GM12878 (cell line): ENCODE data around the gene TCTN1. TPM values are rescaled to one million over a fixed set of nuclear protein-coding genes. Genes with fewer than 3 reads are reported as not detected.
A peak's percentile ranks its signal among the peaks of the same experiment; 100 is the strongest.
"Not testable (repeated sequence)": the region's sequence is repeated elsewhere in the genome, so short reads cannot be mapped to it uniquely, and the experiment has no call there.

Experiments
- ATAC-seq: fragments of 200-7000 bp; cut with Tn5 transposase; 3 replicates; pipeline ENCODE4 v1.9.1; 2020; ENCODE audit warnings: mild to moderate bottlenecking, moderate library complexity
- BruUV-seq: library from RNA; stranded (reverse); fragments of 400-500 nt; replicated peaks from 2 replicates; lab custom pipeline; 2021; lab: Mats Ljungman, UMichigan
- CTCF ChIA-PET: fragments of 300-600 bp; sonication (Branson Sonifier 250); formaldehyde crosslinking; extraction: SDS; loops from one replicate; lab custom pipeline; 2021; ENCODE audit warnings: inconsistent platforms; lab: Yijun Ruan, JAX
- POLR2A ChIA-PET: fragments of 350-600 bp; formaldehyde crosslinking; extraction: SDS; loops from one replicate; lab custom pipeline; 2021; ENCODE audit warnings: inconsistent platforms; lab: Charles Lee
- RAD21 ChIA-PET: fragments of 300-600 bp; sonication (Branson Sonifier 250); formaldehyde crosslinking; loops from one replicate; lab custom pipeline; 2023; ENCODE audit warnings: antibody characterized with exemption; ENCODE audit not compliant: unreplicated experiment; lab: Charles Lee
- SMC1A ChIA-PET: fragments of 300-600 bp; sonication (Branson Sonifier 250); formaldehyde crosslinking; loops from one replicate; lab custom pipeline; 2023; ENCODE audit not compliant: unreplicated experiment, uncharacterized antibody; lab: Charles Lee
- DNase-seq: peaks from one replicate; pipeline ENCODE4 v3.0.0-alpha.2; 2011; ENCODE audit warnings: low read depth, low spot score
- FAIRE-seq: peaks from 3 replicates; lab custom pipeline; 2011; peaks lifted over from hg19 to GRCh38; lab: Jason Lieb, UNC
- H2AFZ ChIP-seq: 2 replicates; pipeline ENCODE4 v1.6.0; 2011; ENCODE audit warnings: low read depth, low read length, control low read depth; ENCODE audit not compliant: control insufficient read depth
- H3K27ac ChIP-seq: 2 replicates; pipeline ENCODE4 v1.5.1; 2011; ENCODE audit warnings: control low read depth; ENCODE audit not compliant: control insufficient read depth, insufficient read depth
- H3K27me3 ChIP-seq, 2 experiments: replicated peaks in 1 of 2; 2 replicates each; pipeline versions ENCODE4 v1.6.0 to v1.6.1; 2011; ENCODE audit warnings: low read length in 1 of 2; ENCODE audit not compliant: control insufficient read depth in 2 of 2, insufficient read depth in 2 of 2
- H3K36me3 ChIP-seq, 2 experiments: 2 replicates each; pipeline ENCODE4 v1.5.1; 2011; ENCODE audit warnings: low read length in 1 of 2; ENCODE audit not compliant: control insufficient read depth in 2 of 2, insufficient read depth in 2 of 2
- H3K4me1 ChIP-seq: 2 replicates; pipeline ENCODE4 v1.6.1; 2011; ENCODE audit warnings: mild to moderate bottlenecking, low read length, moderate library complexity, mixed read lengths; ENCODE audit not compliant: control insufficient read depth, insufficient read depth
- H3K4me2 ChIP-seq: 2 replicates; pipeline ENCODE4 v1.6.0; 2011; ENCODE audit warnings: control low read depth; ENCODE audit not compliant: control insufficient read depth, insufficient read depth
- H3K4me3 ChIP-seq: fragments of 200-600 bp; sonication (generic); 2 replicates; pipeline ENCODE4 v1.5.1; 2016
- H3K79me2 ChIP-seq: 2 replicates; pipeline ENCODE4 v1.6.0; 2011; ENCODE audit warnings: low read length; ENCODE audit not compliant: control insufficient read depth, insufficient read depth
- H3K9ac ChIP-seq: 2 replicates; pipeline ENCODE4 v1.8.0; 2011; ENCODE audit warnings: low read length, control low read depth, mixed read lengths; ENCODE audit not compliant: control insufficient read depth, insufficient read depth
- H3K9me3 ChIP-seq: replicated peaks from 3 replicates; pipeline ENCODE4 v1.5.1; 2011; ENCODE audit warnings: mild to moderate bottlenecking, low read length; ENCODE audit not compliant: control insufficient read depth, insufficient read depth
- H4K20me1 ChIP-seq: 2 replicates; pipeline ENCODE4 v1.6.0; 2011; ENCODE audit not compliant: control insufficient read depth, insufficient read depth
- BHLHE40 ChIP-seq, 2 experiments: fragments of 450-650 bp in 1 of 2; IDR thresholded peaks; 2 replicates each; pipeline ENCODE4 v1.6.1; 2011 to 2017; ENCODE audit warnings: low read depth in 2 of 2, borderline replicate concordance in 1 of 2, improper control_type of control experiment in 1 of 2, low read length in 1 of 2, mild to moderate bottlenecking in 1 of 2
- BRCA1 ChIP-seq: IDR thresholded peaks from 2 replicates; pipeline ENCODE4 v1.6.1; 2011; ENCODE audit warnings: low read depth, low read length, improper control_type of control experiment
- FOXM1 ChIP-seq: IDR thresholded peaks from 2 replicates; pipeline ENCODE4 v1.6.1; 2012; ENCODE audit warnings: low read depth, mild to moderate bottlenecking, inconsistent platforms, low read length, moderate library complexity
- GABPA ChIP-seq: IDR thresholded peaks from 2 replicates; pipeline ENCODE4 v1.6.1; 2014; ENCODE audit warnings: antibody characterized with exemption, low read depth, mild to moderate bottlenecking, inconsistent platforms
- RAD51 ChIP-seq: fragments of 450-650 bp; IDR thresholded peaks from 2 replicates; pipeline ENCODE4 v1.6.1; 2016; ENCODE audit warnings: moderate library complexity, mild to moderate bottlenecking, inconsistent platforms
- RUNX3 ChIP-seq: IDR thresholded peaks from 2 replicates; pipeline ENCODE4 v1.6.1; 2012; ENCODE audit warnings: low read length, inconsistent platforms
- WGBS: methylation state at CpG from one replicate; pipeline ENCODE4 v1.1.6; 2016; ENCODE audit warnings: low lambda C conversion rate; ENCODE audit not compliant: insufficient replicate concordance, insufficient coverage; ENCODE audit errors: missing lambda C conversion rate; 5-methylcytosine and 5-hydroxymethylcytosine counted together
- in situ Hi-C: fragments of 300-500 bp; cut with MboI; formaldehyde crosslinking; loops from 9 replicates; pipeline ENCODE4 v1.14.3; 2018; ENCODE audit warnings: mixed read lengths
- intact Hi-C: fragments of 100-400 bp; cut with micrococcal nuclease; formaldehyde crosslinking; loops from one replicate; pipeline ENCODE4 v1.14.2; 2022; ENCODE audit not compliant: unreplicated experiment
- polyA plus RNA-seq, 11 experiments: library from polyadenylated mRNA; depleted of rRNA in 4 of 11; unstranded in 6 of 11; stranded (reverse) in 5 of 11; fragments of >200 nt; fragmentation: Nextera tagmentation in 4 of 11; fragmentation: Illumina TruSeq in 1 of 11; extraction: Ambion mirVana in 4 of 11; extraction: Trizol in 1 of 11; gene quantifications; 1 replicate in 1 of 11; 2 replicates in 10 of 11; pipeline versions ENCODE4 v1.2.1 to v1.2.3, GENCODE V29; 2011 to 2016; ENCODE audit warnings: inconsistent platforms in 2 of 11, missing spikeins in 2 of 11, low read depth in 1 of 11
- total RNA-seq, 4 experiments: library from RNA; depleted of rRNA in 3 of 4; stranded (reverse); fragments of >200 nt in 3 of 4; fragmentation: Illumina TruSeq in 1 of 4; extraction: Trizol in 1 of 4; gene quantifications; 2 replicates each; pipeline versions ENCODE4 v1.2.1 to v1.2.3, GENCODE V29; 2013 to 2021
- TF ChIP-seq, protein P1 (sequence below): IDR thresholded peaks from 2 replicates; pipeline ENCODE4 v1.6.1; 2011; ENCODE audit warnings: borderline replicate concordance, low read depth, mild to moderate bottlenecking, moderate library complexity, mixed read lengths, low read length; ENCODE audit not compliant: insufficient read depth; ENCODE audit errors: extremely low read length
- TF ChIP-seq, protein P2 (sequence below): IDR thresholded peaks from 2 replicates; pipeline ENCODE4 v1.6.1; 2011; ENCODE audit warnings: low read depth, low read length, improper control_type of control experiment, borderline replicate concordance

Gene TCTN1
- total and polyA plus RNA-seq, 10 of the 15 experiments (the other 5 are each of a cell fraction or from before 2014, with no cell fraction given), result 8.8 to 23.5 (median 15.3) TPM

DNA sequence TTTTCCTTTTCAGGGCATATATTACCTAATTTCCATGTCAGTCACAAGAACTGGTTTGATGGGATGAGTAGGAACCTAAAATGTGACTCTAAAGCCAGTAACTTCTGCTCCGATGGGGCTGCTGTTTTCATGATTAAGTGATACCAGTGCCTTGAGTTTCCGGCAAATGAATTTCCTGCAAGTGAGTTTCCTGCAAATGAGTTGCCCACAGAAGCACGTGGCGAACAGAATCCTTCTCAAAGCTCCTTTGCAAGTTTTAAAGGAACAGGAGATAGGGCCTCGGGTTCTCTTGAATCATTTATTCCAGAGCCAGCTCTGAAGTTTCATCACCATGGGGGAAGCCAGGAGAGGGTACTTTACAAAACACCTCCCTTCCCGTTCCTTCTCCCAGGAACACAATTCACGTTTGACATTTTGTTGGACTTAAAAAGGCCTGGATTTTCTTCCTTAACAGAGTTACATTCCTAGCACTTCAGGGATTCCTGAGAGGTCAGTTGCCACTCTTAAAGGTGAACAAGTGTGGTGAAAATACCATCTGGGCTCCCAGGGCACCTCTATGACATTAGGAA, 28.6 kb upstream of the TCTN1 start (continued):
- TF ChIP-seq, protein P1, sequence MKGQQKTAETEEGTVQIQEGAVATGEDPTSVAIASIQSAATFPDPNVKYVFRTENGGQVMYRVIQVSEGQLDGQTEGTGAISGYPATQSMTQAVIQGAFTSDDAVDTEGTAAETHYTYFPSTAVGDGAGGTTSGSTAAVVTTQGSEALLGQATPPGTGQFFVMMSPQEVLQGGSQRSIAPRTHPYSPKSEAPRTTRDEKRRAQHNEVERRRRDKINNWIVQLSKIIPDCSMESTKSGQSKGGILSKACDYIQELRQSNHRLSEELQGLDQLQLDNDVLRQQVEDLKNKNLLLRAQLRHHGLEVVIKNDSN, result no peak
- TF ChIP-seq BHLHE40 (IDR thresholded peaks at IDR 0.05; ENCODE audit: borderline replicate concordance in 1 of 2, low read depth in 2 of 2, low read length in 1 of 2), result 0 out of 4 replicates have a peak, but pooled peaks of 1 of the 2 experiments have one; percentile 31
- 0 out of 2 replicates have a peak, but pooled peaks have one; percentile 18 for TF ChIP-seq GABPA
- TF ChIP-seq RAD51, result no peak
- TF ChIP-seq, protein P2, sequence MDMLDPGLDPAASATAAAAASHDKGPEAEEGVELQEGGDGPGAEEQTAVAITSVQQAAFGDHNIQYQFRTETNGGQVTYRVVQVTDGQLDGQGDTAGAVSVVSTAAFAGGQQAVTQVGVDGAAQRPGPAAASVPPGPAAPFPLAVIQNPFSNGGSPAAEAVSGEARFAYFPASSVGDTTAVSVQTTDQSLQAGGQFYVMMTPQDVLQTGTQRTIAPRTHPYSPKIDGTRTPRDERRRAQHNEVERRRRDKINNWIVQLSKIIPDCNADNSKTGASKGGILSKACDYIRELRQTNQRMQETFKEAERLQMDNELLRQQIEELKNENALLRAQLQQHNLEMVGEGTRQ, result no peak
- TF ChIP-seq FOXM1, result no peak
- TF ChIP-seq RUNX3, result peak; percentile 39; the same call in 1 of the 2 replicates
- no peak for TF ChIP-seq BRCA1
- TF ChIP-seq, all 136 proteins: peak for 3

DNA sequence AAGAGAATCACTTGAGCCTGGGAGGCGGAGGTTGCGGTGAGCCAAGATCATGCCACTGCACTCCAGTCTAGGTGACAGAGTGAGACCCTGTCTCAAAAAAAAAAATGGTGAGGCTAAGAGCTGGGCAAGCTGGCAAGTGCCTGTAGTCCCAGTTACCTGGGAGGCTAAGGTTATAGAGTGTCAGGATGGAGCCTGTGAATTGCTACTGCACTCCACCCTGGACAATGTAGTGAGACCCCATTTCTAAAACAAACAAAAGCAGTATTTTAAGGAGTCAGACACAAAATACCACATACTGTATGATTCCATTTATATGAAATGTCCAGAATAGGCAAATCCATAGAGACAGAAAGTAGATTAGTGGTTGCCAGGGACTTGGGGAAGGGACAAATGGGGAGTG, 26.8 kb upstream of the TCTN1 start:
- DNase-seq, in situ Hi-C loops, H2AFZ ChIP-seq, BruUV-seq, H4K20me1 ChIP-seq, H3K27ac ChIP-seq, FAIRE-seq, H3K27me3 ChIP-seq, H3K9ac ChIP-seq, H3K9me3 ChIP-seq, H3K4me3 ChIP-seq, H3K4me2 ChIP-seq, H3K36me3 ChIP-seq, intact Hi-C loops, ATAC-seq: not testable (repeated sequence)
- ChIA-PET SMC1A (interaction anchor here (0.7 to 2.7 kb wide), 2 partner anchors 11 to 40 kb away, joined by 3 to 11 read pairs; no protein-coding TSS in a partner anchor), RAD21 (interaction anchor here (1.3 to 1.5 kb wide), 2 partner anchors 14 to 56 kb away, joined by 3 read pairs; no protein-coding TSS in a partner anchor), POLR2A (interaction anchor here (1.2 kb wide), 1 partner anchor 20 kb away, joined by 3 read pairs; no protein-coding TSS in a partner anchor), CTCF (interaction anchor here (1.0 kb wide), 1 partner anchor 35 kb away, joined by 3 read pairs; no protein-coding TSS in a partner anchor)
- 94% methylated on average over 2 of the region's 2 CpGs for WGBS
- peaks cover 15% of the 10 kb centered on the region for H3K79me2 ChIP-seq
- H3K4me1 ChIP-seq, result peaks cover 38% of the 10 kb centered on the region
